Measurements from ENCODE around the gene PTTG1.

DNA sequence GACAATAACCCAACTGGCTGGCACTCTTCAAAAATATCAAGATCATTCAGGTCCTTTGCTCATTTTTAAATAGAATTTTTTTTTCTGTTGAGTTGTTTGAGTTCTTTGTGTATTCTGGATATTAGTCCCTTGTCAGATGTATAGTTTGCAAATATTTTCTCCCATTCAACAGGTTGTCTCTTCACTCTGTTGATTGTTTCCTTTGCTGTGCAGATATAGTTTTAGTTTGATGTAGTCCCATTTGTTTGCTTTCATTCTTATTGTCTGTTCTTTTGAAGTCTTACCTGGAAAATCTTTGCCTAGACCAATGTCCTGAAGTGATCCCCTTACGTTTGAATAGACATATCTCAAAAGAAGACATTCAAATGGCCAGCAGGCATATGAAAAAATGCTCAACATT lies 22.8 kb downstream of the PTTG1 start:
- TF ChIP-seq, protein P1, sequence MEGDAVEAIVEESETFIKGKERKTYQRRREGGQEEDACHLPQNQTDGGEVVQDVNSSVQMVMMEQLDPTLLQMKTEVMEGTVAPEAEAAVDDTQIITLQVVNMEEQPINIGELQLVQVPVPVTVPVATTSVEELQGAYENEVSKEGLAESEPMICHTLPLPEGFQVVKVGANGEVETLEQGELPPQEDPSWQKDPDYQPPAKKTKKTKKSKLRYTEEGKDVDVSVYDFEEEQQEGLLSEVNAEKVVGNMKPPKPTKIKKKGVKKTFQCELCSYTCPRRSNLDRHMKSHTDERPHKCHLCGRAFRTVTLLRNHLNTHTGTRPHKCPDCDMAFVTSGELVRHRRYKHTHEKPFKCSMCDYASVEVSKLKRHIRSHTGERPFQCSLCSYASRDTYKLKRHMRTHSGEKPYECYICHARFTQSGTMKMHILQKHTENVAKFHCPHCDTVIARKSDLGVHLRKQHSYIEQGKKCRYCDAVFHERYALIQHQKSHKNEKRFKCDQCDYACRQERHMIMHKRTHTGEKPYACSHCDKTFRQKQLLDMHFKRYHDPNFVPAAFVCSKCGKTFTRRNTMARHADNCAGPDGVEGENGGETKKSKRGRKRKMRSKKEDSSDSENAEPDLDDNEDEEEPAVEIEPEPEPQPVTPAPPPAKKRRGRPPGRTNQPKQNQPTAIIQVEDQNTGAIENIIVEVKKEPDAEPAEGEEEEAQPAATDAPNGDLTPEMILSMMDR (optimal IDR thresholded peaks at IDR 0.05 in 1 of 3, IDR thresholded peaks at IDR 0.05 in 1 of 3, conservative IDR thresholded peaks at IDR 0.05 in 1 of 3; ENCODE audit: extremely low read depth in 1 of 3, insufficient read depth in 2 of 3, low read length in 3 of 3) = no peak
- no peak for TF ChIP-seq EZH2 (IDR thresholded peaks at IDR 0.05; ENCODE audit: low read length)
